Measurements from ENCODE around the gene IGSF21. TPM values are rescaled to one million over a fixed set of nuclear protein-coding genes. Genes with fewer than 3 reads are reported as not detected.

Gene IGSF21
- total and polyA plus RNA-seq, 2 donors (not counting 1 experiment from before 2014, with no cell fraction given) = not detected

DNA sequence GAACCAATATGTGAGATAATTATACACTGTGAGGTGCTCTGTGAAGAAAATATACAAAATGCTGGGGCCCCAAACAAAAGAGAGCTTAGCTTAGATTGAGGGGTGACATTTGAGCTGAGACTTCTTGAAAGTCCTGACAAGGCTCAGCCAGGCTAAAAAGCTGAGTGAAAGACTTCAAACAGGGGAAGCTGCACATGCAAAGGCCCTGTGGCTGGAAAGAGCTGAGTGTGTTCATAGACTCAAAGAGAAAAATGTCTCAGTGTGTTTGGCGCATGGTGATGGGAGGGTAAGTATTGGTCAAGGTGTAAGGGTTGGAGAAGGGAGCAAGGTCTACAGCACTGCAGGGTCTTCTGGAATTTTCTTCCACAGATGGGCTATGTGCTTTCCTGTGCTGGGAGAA is 245.9 kb downstream of the IGSF21 start:
- Histone ChIP-seq H3K9me3 (ENCODE audit: control extremely low read depth in 1 of 3, control insufficient read depth in 2 of 3, insufficient read depth in 1 of 3, low read length in 2 of 3) (peaks cover 0 to 4% (median 0%) of the 10 kb centered on the region in 3 donors), H3K4me1 (ENCODE audit: control insufficient read depth in 2 of 2, insufficient read depth in 2 of 2, low read length in 2 of 2) (no peaks in the 10 kb centered on the region), H2AFZ (ENCODE audit: insufficient read depth, low read depth, low read length, poor library complexity, severe bottlenecking) (no peak overlapping the region), H3K36me3 (replicated peaks in 1 of 2; ENCODE audit: control extremely low read depth in 1 of 2, control insufficient read depth in 1 of 2, extremely low read depth in 1 of 2, insufficient read depth in 2 of 2, low read length in 1 of 2) (no peaks in the 10 kb centered on the region), H3K27ac (ENCODE audit: low read length in 2 of 2) (no peak overlapping the region), H3K79me2 (ENCODE audit: control insufficient read depth, insufficient read depth, low read length) (no peaks in the 10 kb centered on the region), H3K4me2 (replicated peaks; ENCODE audit: low read depth, low read length, poor library complexity, severe bottlenecking) (no peak overlapping the region), H3K4me3 (ENCODE audit: control extremely low read depth in 1 of 5, extremely low read depth in 1 of 5, insufficient read depth in 1 of 5, low read depth in 2 of 5, low read length in 4 of 5) (no peak overlapping the region), H4K20me1 (ENCODE audit: control insufficient read depth, insufficient read depth, low read length, poor library complexity, severe bottlenecking) (no peaks in the 10 kb centered on the region), H3K9ac (ENCODE audit: low read length) (no peak overlapping the region), H3K27me3 (replicated peaks in 1 of 4; ENCODE audit: control extremely low read depth in 1 of 4, control insufficient read depth in 3 of 4, insufficient read depth in 4 of 4, low read length in 3 of 4) (peaks cover 0 to 5% (median 0%) of the 10 kb centered on the region in 4 experiments)
- DNase-seq (no peak), ATAC-seq (ENCODE audit: low read depth) (no peak)
- H3K4me3 Mint-ChIP-seq = no peak overlapping the region
- H3K27me3 Mint-ChIP-seq = peaks cover 23% of the 10 kb centered on the region
- no peaks in the 10 kb centered on the region for H3K4me1 Mint-ChIP-seq
- H3K9me3 Mint-ChIP-seq (ENCODE audit: insufficient read depth) = no peaks in the 10 kb centered on the region
- H3K27ac Mint-ChIP-seq = no peak overlapping the region
- 88% methylated on average over 1 of the region's 1 CpG for WGBS (ENCODE audit: insufficient coverage)
- ChIA-PET POLR2A (no interaction called here), CTCF (no interaction called here)
- intact Hi-C loops (cut with micrococcal nuclease) = no loop called here
- no peak for TF ChIP-seq EZH2 (IDR thresholded peaks at IDR 0.05; ENCODE audit: borderline replicate concordance, insufficient read depth, low read depth, low read length, poor library complexity, severe bottlenecking)
- TF ChIP-seq, protein P1, sequence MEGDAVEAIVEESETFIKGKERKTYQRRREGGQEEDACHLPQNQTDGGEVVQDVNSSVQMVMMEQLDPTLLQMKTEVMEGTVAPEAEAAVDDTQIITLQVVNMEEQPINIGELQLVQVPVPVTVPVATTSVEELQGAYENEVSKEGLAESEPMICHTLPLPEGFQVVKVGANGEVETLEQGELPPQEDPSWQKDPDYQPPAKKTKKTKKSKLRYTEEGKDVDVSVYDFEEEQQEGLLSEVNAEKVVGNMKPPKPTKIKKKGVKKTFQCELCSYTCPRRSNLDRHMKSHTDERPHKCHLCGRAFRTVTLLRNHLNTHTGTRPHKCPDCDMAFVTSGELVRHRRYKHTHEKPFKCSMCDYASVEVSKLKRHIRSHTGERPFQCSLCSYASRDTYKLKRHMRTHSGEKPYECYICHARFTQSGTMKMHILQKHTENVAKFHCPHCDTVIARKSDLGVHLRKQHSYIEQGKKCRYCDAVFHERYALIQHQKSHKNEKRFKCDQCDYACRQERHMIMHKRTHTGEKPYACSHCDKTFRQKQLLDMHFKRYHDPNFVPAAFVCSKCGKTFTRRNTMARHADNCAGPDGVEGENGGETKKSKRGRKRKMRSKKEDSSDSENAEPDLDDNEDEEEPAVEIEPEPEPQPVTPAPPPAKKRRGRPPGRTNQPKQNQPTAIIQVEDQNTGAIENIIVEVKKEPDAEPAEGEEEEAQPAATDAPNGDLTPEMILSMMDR (IDR thresholded peaks at IDR 0.05) = no peak

DNA sequence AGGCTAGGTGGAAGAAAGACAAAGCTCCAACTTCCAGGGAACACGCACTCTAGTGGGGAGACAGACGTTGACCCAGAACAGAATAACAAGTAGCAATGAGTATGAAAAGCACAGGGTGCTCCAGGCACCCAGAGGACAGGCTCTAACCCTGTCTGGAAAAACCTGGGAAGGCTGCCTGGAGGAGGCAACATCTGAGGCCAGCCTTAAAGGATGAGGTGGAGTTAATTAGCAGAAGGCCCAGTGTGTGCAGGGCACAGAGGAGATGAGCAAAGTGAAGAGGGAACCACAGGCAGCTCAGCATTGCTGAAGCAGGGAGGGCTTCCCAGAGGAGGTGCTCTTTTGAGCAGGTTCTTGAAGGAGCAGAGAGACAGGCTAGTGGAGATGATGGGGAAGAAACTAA is 246.4 kb downstream of the IGSF21 start:
- no peaks in the 10 kb centered on the region for H3K36me3 ChIP-seq (replicated peaks in 1 of 2; ENCODE audit: control extremely low read depth in 1 of 2, control insufficient read depth in 1 of 2, extremely low read depth in 1 of 2, insufficient read depth in 2 of 2, low read length in 1 of 2)
- intact Hi-C loops (cut with micrococcal nuclease) = no loop called here
- H3K27ac ChIP-seq (ENCODE audit: low read length in 2 of 2) = no peak overlapping the region
- no peaks in the 10 kb centered on the region for H4K20me1 ChIP-seq (ENCODE audit: control insufficient read depth, insufficient read depth, low read length, poor library complexity, severe bottlenecking)
- TF ChIP-seq, protein P1 (IDR thresholded peaks at IDR 0.05) = no peak
- no peak for TF ChIP-seq EZH2 (IDR thresholded peaks at IDR 0.05; ENCODE audit: borderline replicate concordance, insufficient read depth, low read depth, low read length, poor library complexity, severe bottlenecking)
- H3K4me3 ChIP-seq (ENCODE audit: control extremely low read depth in 1 of 5, extremely low read depth in 1 of 5, insufficient read depth in 1 of 5, low read depth in 2 of 5, low read length in 4 of 5) = no peak overlapping the region
- no peaks in the 10 kb centered on the region for H3K79me2 ChIP-seq (ENCODE audit: control insufficient read depth, insufficient read depth, low read length)
- Mint-ChIP-seq H3K9me3 (ENCODE audit: insufficient read depth) (no peaks in the 10 kb centered on the region), H3K4me3 (no peak overlapping the region), H3K4me1 (no peaks in the 10 kb centered on the region), H3K27me3 (peaks cover 19% of the 10 kb centered on the region), H3K27ac (no peak overlapping the region)
- CTCF ChIA-PET = no interaction called here
- POLR2A ChIA-PET = no interaction called here
- peaks cover 0 to 9% (median 0%) of the 10 kb centered on the region in 4 experiments for H3K27me3 ChIP-seq (replicated peaks in 1 of 4; ENCODE audit: control extremely low read depth in 1 of 4, control insufficient read depth in 3 of 4, insufficient read depth in 4 of 4, low read length in 3 of 4)
- H3K4me2 ChIP-seq (replicated peaks; ENCODE audit: low read depth, low read length, poor library complexity, severe bottlenecking) = no peak overlapping the region
- H3K9me3 ChIP-seq (ENCODE audit: control extremely low read depth in 1 of 3, control insufficient read depth in 2 of 3, insufficient read depth in 1 of 3, low read length in 2 of 3) = peaks cover 0 to 4% (median 0%) of the 10 kb centered on the region in 3 donors
- H3K4me1 ChIP-seq (ENCODE audit: control insufficient read depth in 2 of 2, insufficient read depth in 2 of 2, low read length in 2 of 2) = no peaks in the 10 kb centered on the region
- no peak overlapping the region for H2AFZ ChIP-seq (ENCODE audit: insufficient read depth, low read depth, low read length, poor library complexity, severe bottlenecking)
- WGBS (ENCODE audit: insufficient coverage) = 92% methylated on average over 2 of the region's 2 CpGs
- H3K9ac ChIP-seq (ENCODE audit: low read length) = no peak overlapping the region
- DNase-seq (no peak), ATAC-seq (ENCODE audit: low read depth) (no peak)
